Fibroblast of pulmonary artery (primary cell): ENCODE measurements around the gene CEP295NL.

Experiments
- DNase-seq: peaks from one replicate; pipeline ENCODE4 v3.0.0-alpha.2; 2010; ENCODE audit warnings: low read depth
- H3K4me3 ChIP-seq: replicated peaks from 2 replicates; pipeline ENCODE4 v1.5.1; 2011; ENCODE audit warnings: low read depth, mild to moderate bottlenecking, control low read depth, low read length, moderate library complexity
- TF ChIP-seq, protein P1 (sequence below): IDR thresholded peaks from 2 replicates; pipeline ENCODE4 v1.5.1; 2011; ENCODE audit warnings: mild to moderate bottlenecking, control low read depth, low read length, inconsistent platforms; ENCODE audit errors: missing control alignments

Gene CEP295NL

DNA sequence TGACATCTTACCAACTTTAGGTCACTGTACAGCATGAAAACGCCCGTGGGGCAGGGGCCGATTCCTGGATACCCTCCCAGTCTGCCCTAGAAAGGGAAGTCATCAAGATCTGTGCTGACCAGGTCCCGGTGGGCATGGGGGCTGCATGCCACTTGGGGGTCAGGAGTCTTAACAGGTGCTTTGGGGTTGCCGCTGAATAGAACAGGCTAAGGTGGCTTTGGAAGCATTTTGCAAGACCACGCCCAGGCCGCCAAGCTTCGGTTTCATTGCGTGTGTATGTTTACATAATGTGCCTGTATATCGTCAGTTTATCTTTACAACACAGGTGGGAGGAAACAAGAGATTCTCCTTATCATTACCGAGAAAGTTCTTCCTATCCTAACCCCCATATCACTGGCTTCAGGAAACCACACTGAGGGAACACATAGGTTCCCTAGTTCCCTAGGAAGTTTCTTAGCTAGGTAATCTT lies 49.0 kb downstream of the CEP295NL start:
- no peak for DNase-seq
- H3K4me3 ChIP-seq, result no peak overlapping the region

DNA sequence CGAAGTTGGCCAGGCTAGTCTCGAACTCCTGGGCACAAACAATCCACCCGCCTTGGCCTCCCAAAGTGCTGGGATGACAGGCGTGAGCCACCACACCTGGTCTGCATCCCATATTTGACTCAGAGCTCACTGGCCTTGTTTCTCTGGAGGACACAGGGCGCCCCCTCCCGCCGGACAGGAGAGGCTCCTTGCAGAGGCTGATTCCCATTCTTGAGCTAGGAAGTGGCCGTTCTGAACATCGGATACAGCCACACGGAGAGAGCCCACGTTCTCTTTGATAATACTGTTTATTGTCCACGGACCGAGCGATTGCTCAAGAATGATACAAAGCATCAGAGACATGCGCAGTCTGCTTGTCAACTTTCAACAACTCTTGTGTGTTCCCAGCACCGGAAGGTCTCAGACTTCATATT lies 50.3 kb downstream of the CEP295NL start:
- H3K4me3 ChIP-seq, result no peak overlapping the region
- peak; percentile 26 for DNase-seq
- TF ChIP-seq, protein P1, sequence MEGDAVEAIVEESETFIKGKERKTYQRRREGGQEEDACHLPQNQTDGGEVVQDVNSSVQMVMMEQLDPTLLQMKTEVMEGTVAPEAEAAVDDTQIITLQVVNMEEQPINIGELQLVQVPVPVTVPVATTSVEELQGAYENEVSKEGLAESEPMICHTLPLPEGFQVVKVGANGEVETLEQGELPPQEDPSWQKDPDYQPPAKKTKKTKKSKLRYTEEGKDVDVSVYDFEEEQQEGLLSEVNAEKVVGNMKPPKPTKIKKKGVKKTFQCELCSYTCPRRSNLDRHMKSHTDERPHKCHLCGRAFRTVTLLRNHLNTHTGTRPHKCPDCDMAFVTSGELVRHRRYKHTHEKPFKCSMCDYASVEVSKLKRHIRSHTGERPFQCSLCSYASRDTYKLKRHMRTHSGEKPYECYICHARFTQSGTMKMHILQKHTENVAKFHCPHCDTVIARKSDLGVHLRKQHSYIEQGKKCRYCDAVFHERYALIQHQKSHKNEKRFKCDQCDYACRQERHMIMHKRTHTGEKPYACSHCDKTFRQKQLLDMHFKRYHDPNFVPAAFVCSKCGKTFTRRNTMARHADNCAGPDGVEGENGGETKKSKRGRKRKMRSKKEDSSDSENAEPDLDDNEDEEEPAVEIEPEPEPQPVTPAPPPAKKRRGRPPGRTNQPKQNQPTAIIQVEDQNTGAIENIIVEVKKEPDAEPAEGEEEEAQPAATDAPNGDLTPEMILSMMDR, result no peak

More for the DNA sequence above, 49.0 kb downstream of the CEP295NL start:
- TF ChIP-seq, protein P1, result no peak

DNA sequence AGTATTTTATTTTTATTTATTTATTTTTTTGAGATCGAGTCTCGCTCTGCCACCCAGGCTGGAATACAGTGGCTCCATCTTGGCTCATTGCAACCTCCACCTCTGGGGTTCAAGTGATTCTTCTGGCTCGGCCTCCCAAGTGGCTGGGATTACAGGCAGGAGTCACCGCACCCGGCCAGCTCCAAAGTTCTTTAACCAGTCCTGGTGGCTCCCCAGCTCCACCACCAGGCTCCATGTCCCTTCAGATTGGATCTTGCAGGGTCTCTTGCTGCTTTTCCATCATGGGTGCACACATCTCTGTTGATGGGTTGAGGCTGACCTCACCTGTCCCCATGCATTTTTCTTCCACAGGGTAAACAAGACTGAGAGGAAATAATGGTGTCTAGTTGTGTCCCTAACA lies 54.0 kb downstream of the CEP295NL start:
- TF ChIP-seq, protein P1, result no peak
- DNase-seq, result no peak

DNA sequence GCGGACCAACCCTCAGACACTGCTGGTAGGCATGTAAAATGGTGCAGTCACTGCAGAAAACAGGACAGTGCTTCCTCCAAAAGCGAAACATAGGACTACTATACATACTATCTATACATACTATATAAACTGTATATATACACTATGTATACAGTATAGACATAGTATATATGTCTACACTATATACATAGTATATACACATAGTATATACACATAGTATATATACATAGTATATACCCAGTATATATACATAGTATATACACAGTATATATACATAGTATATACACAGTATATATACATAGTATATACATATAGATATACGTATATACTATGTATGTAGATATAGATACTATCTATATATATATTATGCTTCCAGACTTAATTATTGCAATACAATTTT lies 55.9 kb downstream of the CEP295NL start:
- TF ChIP-seq, protein P1, result no peak
- no peak overlapping the region for H3K4me3 ChIP-seq
- no peak for DNase-seq

More for the DNA sequence above, 54.0 kb downstream of the CEP295NL start:
- H3K4me3 ChIP-seq, result no peak overlapping the region

DNA sequence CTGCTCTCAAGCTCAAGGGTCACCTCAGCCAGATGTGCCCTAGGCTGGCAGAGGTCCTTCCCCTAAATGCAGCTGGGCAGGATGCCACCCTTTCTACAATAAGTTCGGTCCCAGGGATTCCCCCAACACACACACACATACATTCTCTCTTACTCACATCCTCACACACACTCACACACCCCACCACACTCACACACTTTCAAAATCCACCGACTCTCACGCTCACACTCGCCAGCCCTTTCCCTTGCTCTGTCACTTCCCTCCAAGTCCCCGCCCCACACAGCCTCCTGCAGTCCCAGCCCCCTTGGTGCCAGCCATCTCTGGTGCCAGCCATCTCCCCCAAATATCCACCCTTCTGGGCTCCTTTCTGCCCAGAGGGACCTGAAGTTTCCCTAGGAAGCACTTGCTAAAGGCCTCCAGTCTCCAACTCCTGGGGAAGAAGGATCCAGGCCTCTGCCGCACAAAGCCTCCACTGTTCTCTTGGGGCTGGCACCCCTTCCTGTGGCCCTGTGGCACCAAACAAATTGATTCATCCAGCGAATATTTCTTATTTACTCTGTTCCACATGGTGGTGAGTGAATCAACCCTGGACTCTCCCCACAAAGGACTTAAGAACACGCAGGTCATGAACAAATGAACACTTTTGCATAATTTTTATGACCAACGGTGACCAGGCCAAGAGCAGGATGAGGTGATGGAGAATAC lies 58.5 kb downstream of the CEP295NL start:
- DNase-seq, result peak; percentile 52
- TF ChIP-seq, protein P1, result no peak
- no peak overlapping the region for H3K4me3 ChIP-seq

DNA sequence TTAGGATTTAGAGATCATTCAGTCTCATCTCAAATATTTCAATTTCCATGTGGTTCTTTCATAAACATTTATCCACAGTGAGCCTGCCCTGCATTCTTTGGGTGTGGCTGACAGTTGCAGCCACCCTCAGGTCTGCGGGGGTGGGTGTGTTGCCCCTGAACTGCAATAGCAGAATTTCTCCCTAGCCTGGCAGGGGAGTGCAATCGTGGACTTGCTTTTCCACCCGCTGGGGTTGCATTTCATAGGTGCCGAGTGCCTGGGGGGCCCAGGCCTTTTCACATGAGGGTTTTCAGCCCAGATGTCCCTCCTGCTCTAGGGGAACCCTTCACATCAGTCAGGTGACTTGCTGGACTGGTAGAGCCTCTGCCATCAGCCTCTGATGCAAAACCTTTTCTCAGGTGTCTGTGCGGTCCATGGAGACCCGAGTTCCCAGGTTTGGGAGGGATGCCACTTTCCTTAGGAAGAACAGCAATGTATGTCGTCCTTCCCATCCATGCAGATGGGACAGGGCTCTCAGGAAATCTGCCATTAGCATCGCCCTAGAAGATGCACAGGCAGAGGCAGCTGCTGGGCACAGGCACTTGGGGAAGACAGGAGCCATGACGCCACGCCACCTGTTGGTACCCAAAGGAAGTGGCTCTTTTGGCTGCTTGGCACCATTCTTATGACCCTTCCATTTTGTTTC lies 60.0 kb downstream of the CEP295NL start:
- TF ChIP-seq, protein P1, result peak; percentile 64
- peak; percentile 53 for DNase-seq
- no peak overlapping the region for H3K4me3 ChIP-seq
